GM18517 (cell line): ENCODE data around the gene OXCT1.

Source experiments
- ATAC-seq: cut with Tn5 transposase; IDR thresholded peaks from one replicate; pipeline ENCODE4 v1.9.1; 2021; ENCODE audit warnings: mild to moderate bottlenecking, moderate library complexity; ENCODE audit not compliant: unreplicated experiment

OXCT1 gene

GRCh38 chr5:41869724-41870626 lies at the start of gene OXCT1:
Gene OXCT1, minus strand, starts transcription at chr5:41870425. Its CDS starts 67 bp downstream, at chr5:41870358.
- ATAC-seq, result peak; percentile 91

GRCh38 chr5:41918105-41918504 lies 47.9 kb upstream of the OXCT1 start:
- ATAC-seq, result peak; percentile 53

GRCh38 chr5:41908374-41909079 lies 38.3 kb upstream of the OXCT1 start:
- ATAC-seq, result no peak

- no peak for ATAC-seq
Observed at GRCh38 chr5:41906151-41906550, 35.9 kb upstream of the OXCT1 start.

GRCh38 chr5:41903892-41904799 lies 33.9 kb upstream of the OXCT1 start, which contains the start of gene RIMOC1:
Gene RIMOC1, plus strand, starts transcription at chr5:41904344. Its CDS starts 24 bp downstream, at chr5:41904368.
- ATAC-seq, result peak; percentile 98

DNA sequence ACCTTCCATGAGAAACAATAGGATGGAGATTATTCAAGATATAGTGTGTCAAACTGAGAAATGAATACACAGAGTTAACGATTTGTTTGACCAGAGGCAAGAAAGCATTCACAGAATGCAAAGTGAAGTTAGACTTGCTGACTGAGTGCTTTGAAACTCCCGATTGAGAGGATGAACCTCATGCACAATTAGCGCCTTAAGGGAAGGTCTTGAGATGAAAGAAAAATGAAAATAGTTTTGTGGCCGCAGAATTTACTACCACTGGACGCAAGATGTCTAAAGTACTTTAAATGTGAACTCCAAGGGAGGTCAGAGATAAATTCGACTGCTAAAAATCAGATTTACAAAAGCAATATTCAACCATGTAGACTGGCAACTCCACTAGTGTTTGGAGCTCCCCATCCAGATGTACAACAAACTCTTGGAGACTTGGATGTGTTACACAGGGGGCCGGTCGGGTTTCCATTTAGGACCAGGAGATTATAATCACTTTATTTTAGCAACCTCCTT lies 33.2 kb upstream of the OXCT1 start:
- ATAC-seq, result no peak

DNA sequence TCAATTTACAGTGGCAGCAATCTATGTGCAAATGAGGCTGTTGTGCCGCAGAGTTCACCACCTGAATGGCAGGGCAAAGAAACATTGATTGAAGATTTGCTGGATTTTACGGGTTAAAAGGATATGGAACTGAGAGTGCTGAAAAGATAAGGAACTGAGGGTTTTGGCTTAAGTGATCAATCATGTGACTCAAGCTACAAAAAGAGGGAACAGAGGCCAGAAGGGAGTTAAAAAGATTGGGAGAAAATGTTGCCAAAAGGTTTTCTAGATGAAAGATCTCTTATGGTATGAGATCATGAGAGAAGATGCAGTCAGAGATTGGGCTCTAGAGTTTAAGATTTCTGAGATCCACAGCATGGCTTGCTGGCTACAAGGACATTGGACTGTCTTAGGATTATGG lies 26.0 kb upstream of the OXCT1 start:
- ATAC-seq, result no peak

- ATAC-seq, result peak; percentile 76
Observed at GRCh38 chr5:41893074-41893851, 23.0 kb upstream of the OXCT1 start.

- no peak for ATAC-seq
Observed at GRCh38 chr5:41892031-41892430, 21.8 kb upstream of the OXCT1 start.

DNA sequence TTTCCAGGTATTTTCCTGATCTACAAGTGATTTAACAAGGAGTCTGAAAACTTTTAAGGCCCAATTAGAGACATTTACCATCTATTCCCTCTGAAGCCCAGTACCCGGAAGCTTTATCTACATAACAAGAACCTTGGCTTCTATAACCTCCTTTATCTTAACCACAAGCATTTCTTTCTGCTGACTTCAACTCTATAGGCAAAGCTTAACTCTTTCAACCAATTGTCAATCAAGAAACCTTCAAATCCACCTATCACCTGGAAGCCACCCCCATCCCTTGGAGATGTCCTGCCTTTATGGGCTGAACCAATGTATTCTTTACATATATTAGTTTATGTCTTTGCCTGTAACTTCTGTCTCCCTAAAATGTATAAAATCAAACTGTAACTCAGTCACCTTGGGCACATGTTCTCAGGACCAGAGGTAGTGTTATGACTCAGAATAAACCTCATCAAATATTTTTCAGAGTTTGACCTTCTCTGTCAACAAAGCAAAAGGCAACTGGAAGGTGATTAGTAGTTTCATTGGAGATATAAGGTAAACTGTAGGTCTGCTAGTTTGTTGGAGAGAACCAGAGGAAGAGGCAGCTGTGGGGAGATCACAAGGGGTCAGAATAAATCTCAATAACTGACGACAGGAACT lies 21.0 kb upstream of the OXCT1 start:
- ATAC-seq, result no peak

DNA sequence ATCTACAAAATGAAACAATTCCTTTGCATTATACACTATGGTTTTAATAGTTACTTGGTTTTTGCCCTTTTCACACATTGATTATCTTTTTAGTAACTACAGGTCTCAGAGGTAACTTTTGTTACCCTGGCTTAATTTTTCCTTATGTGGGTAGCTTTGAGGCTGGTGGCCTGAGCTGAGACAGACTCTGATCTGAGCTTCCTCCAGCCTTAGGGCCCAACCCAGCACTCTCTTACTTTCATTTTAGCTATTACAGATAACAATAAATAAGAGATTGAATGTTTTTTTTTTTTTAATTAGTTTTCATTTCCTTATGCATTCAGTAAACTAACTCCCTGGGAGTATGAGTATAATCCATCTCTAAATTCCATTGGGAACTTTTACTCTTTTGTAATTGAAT lies 15.1 kb upstream of the OXCT1 start:
- ATAC-seq, result no peak

- no peak for ATAC-seq
Observed at GRCh38 chr5:41883936-41884335, 13.7 kb upstream of the OXCT1 start.

DNA sequence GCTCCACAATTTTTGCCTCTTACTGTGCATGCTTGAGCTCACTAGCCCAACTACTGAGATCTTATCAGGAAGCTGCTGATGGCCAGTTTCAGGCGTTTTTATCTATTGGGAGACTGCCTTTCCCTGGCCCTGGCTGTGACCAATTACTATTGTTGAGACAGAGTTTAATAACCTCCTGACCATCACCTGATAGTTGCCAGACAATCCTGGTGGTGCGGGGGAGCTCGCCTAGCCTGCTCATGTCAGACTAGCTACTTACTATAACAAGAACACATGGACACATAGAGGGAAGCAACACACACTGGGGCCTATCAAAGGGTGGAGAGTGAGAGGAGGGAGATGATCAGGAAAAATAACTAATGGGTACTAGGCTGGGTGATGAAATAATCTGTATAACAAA lies 13.0 kb upstream of the OXCT1 start:
- no peak for ATAC-seq

DNA sequence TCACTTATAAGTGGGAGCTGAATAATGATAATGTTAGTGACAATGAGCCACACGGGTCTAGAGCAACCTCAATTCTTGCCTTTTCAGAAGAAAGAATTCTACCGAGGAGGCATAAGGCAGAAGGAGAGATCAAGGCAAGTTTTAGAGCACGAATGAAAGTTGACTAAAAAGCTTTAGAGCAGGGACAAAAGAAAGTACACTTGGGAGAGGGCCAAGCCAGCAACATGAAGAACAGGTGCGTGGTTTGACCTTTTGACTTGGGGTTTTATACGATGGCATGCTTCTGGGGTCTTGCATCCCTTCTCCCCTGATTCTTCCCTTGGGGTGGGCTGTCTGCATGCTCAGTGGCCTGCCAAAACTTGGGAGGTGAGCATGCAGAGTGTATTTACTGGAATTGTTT lies 12.5 kb upstream of the OXCT1 start:
- no peak for ATAC-seq

DNA sequence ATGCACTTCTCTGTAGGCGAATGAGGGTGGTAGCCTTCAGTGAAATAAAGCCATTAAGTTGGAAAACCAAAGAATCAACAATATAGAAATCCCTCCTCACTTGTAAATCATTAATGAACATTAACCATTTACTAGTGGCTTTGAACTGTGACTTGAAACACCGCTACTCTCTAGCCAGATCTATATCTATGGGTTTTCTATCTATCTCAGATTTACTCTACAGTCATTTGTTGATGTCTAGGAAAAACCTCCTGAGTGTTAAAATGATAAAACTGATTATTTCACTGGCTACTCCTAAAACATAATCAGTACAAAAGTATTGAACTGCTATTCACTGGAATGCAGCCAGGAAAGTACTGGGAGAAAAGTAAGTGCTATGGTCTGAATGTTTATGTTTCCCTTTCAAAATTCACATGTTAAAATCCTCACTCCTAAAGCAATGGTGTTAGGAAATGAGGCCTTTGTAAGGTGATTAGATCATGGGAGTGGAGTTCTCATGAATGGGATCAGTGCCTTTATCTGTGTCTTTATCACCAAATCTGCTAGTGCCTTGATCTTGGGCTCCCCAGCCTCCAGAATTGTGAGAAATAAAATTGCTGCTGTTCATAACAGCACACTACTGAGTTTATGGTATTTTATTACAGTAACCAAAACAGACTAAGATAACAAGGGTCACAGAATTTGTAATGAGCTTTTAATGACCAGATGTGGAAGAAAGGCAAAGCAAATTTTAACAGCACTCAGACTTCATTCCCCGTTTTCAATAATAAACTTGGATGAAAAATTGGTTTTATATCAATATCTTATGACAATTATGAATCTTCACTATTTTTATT lies 8.6 kb upstream of the OXCT1 start:
- ATAC-seq, result peak; percentile 50

GRCh38 chr5:41878173-41878572 lies 7.9 kb upstream of the OXCT1 start:
- ATAC-seq, result peak; percentile 24

- no peak for ATAC-seq
Observed at GRCh38 chr5:41877408-41877807, 7.2 kb upstream of the OXCT1 start.

- no peak for ATAC-seq
Observed at GRCh38 chr5:41876678-41877077, 6.5 kb upstream of the OXCT1 start.

DNA sequence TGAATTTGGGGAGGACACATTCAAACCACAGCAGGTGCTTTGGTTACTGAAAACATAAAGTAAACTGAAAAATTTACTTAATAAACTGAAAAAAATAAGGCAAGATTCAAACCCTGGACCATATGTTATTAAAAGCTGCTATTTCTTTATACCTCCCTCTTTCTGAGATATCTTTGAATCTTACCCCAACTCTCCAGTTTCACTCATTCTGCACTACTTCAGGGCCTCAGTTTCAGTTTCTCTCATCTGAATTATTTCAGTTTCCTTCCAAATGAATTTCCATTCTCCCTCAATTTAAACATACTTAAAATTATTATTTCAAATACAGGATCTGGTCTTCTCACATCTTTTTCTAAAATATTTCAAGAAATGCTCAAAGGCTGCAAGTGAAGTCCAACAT lies 4.9 kb upstream of the OXCT1 start:
- ATAC-seq, result peak; percentile 31
